Activated CD4-positive, CD25-positive, alpha-beta regulatory T cell (primary cell): ENCODE measurements around the gene MCL1.
"Not testable (repeated sequence)": the region's sequence is repeated elsewhere in the genome, so short reads cannot be mapped to it uniquely, and the experiment has no call there.

Experiments
- DNase-seq, 4 experiments: peaks; one replicate each; lab custom pipeline; 2025; lab: John Stamatoyannopoulos, UW

MCL1 gene

GRCh38 chr1:150602372-150602771 lies 23.0 kb upstream of the MCL1 start:
- DNase-seq = not testable (repeated sequence)

DNA sequence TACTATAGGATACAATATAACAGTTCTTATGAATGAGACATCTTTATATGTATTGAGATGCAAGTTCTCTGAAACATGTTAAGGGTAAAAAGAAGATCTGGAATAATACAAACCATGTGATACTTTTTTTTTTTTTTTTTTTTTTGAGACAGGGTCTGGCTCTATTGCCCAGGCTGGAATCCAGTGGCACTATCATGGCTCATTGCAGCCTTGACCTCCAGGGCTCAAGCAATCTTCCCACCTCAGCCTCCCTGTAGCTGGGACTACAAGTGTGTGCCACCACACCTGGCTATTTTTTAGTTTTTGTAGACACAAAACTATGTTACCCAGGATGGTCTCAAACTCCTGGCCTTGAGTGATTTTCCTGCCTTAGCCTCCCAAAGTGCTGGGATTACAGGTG lies 22.1 kb upstream of the MCL1 start:
- DNase-seq = no peak

GRCh38 chr1:150598346-150598745 lies 18.9 kb upstream of the MCL1 start:
- DNase-seq = not testable (repeated sequence)

DNA sequence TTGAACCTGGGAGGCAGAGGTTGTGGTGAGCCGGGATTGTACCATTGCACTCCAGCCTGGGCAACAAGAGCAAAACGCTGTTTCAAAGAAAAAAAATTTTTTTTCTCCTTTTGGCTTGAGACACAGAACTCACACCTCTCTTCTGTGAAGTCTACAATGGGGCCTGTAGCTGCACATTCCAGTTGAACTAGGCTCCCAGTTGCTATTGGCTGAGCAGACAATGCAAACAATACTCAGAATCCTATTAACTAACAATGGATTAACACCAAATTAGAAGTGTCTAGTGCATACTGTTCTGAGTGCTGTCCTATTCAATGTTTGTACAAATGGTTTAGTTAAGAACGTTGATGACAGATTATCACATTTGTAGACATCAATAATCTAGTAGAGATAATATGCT lies 17.6 kb upstream of the MCL1 start:
- DNase-seq = no peak

- no peak for DNase-seq
Measured at GRCh38 chr1:150596095-150596892, 16.9 kb upstream of the MCL1 start.

DNA sequence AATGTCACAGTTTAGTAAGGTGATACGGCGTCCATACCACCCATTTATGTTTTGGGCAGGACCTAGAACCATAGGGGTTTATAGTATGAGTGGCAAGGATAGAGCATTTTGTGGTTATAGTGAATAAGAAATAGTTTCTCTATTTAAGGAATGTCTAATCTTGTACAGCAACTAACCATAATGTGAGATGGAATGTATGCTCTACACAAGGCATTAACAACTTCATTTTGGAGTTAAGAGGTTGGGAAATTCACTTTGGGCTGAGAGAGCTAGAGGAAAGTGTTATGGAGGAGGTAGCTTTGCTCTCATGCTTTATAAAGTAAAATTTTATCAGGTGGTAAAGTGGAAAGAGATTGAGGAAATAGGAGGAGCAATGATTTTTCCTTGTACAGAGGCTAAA lies 3.0 kb upstream of the MCL1 start:
- no peak for DNase-seq

GRCh38 chr1:150581962-150582361 lies 2.6 kb upstream of the MCL1 start:
- not testable (repeated sequence) for DNase-seq

- not testable (repeated sequence) for DNase-seq
Measured at GRCh38 chr1:150581437-150581836, 2.0 kb upstream of the MCL1 start.

DNA sequence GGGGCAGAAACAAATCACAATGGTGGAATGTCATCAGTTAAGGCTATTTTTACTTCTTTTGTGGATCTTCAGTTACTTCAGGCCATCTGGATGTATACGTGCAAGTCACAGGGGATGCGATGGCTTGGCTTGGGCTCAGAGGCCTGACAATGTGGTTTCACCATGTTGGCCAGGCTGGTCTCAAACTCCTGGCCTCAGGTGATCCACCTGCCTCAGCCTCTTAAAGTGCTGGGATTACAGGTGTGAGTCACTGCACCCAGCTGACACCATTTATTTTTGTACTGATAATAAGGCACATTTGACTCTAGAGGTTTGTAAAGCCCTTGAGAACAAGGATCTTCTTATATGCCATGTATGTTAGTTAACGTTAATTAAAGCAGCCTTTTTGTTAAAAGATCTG lies 1.6 kb upstream of the MCL1 start:
- not testable (repeated sequence) for DNase-seq

DNA sequence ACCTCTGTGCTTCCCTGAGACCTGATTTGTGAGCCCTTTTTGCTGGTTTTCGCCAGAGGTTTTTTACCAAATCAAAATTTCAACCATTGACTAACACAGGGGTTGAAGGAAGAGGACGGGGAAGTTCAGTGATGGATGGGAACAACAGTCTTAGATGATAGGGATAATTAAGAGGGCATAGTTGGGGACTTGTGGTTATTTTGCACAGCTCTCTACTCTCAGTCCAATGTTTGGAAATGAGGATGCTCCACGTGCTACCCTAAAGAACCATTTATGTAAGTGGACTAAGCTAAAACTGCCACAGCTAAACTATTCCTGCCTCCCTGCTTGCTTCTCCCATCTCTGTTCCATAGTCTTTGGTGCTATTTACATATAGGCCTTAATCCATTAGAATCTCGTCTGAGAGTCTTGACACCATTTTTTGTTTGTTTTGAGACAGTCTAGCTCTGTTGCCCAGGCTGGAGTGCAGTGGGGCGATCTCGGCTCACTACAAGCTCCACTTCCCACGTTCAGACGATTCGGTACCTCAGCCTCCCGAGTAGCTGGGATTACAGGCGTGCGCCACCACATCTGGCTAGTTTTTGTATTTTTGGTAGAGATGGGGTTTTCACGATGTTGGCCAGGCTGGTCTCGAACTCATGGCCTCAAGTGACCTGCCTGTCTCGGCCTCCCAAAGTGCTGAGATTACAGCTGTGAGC lies 684 bp upstream of the MCL1 start:
- no peak for DNase-seq

- DNase-seq = peak in 1 of 4 experiments; percentile 20
Measured at GRCh38 chr1:150578272-150579109, 919 bp downstream of the MCL1 start.

DNA sequence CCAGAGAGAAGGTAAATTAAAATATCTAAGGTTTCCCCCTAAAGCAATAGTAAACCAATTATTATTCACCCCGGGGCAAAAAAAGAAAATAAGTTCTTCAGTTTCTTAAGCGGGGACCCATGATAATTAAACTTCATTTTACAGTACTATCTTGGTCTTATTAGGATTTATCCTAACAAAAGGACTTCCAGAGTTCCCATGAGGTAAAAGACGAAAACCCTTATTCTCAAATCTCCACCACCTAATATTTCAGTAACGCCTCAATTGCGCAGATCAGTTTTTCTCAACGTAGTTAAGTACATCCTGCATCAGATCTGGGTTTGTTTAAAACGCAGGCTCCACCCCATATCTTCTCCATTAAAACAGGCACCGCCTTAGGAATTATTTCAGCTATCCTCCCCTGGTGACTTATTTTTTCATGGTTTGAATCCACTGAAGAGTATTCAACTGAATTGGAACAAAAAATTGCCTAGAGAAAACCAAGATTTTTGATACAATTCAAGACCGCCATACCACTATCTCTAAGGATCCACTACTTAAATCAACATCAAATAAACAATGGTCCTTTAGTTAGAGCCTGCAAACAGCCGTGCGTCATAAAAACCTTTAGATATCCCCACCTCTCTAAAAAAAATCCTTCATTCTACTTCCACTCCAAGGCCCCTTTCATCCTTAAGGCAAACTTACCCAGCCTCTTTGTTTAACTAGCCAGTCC lies 1.7 kb downstream of the MCL1 start:
- no peak for DNase-seq

DNA sequence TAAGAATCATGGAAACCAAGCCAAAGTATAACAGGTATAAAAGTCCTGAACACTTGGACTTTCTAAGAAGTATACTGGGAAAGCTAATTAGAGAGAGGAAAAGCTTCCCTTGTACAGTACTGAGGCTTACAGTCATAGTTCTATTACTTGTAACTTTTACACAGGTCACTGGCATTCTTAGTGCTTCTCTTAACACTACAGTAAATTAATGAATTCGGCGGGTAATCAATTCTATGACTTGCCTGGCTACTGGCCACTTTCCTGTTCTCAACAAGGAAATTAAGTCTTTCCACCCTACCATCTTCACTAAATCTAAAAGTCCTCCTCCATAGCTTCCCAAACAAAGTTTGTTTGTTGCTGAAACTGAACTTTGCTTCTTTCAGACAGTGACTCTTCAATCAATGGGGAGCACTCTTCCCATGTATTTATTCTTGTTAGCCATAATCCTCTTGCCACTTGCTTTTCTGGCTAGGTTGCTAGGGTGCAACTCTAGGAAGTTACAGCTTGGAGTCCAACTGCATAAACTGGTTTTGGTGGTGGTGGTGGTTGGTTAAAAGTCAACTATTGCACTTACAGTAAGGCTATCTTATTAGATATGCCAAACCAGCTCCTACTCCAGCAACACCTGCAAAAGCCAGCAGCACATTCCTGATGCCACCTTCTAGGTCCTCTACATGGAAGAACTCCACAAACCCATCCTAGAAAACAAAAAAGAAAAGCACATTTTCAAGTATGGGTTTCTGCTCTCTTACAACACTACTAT lies 2.4 kb downstream of the MCL1 start:
- no peak for DNase-seq

DNA sequence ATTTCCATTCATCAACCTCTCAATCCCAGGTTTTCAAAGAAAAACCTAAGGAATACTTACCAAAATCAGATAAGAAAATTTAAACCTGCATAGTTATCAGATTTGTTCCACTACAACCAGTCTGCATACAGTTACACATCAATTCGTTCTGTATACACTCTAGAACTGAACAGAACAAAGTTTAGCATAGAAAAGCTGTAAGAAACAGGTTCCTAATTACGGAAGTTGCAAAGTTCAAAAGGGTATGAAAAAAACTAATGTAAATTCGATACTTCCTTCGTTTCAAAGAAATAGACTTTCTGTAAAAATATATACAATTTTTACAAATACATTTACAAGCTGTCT lies 3.1 kb downstream of the MCL1 start:
- no peak for DNase-seq

GRCh38 chr1:150575518-150576366 lies 3.7 kb downstream of the MCL1 start:
- no peak for DNase-seq

GRCh38 chr1:150575072-150575489 lies 4.3 kb downstream of the MCL1 start:
- DNase-seq = no peak

DNA sequence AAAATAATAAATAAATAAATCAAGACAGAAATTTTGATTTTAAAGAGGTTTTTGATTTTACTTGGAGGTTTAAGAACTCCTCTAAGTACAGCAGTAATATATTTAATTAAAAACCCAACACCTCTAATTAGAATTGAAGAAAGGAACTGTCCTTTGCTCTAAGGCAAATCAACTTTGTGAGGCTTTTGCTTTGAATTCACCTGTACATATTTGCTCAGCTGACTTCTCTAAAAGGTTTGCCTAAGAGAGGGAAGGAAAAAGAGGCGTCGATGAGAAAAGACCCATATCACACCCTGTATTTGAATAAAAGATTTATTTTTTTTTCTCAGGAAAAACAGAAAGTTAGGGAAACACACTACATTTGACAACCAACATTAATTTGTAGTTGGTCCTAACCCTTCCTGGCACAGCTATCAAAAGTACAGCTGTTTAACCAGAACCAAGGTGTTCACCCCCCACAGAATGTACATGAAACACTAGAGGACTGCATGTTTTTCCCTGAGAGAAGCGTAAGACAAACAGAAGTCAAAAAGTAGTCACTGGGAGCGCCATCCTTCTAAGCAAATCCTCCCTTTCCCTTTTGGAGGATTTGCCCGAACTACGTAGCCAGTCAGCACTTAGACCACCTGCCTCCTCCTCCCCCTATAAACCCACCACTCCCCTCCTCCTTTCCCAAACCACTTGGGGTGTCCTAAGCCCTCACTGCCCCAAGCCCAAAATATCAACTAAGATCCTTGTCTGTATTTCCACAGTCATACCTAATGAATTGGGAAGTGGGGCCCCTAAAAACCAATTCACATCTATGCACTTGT lies 4.9 kb downstream of the MCL1 start:
- no peak for DNase-seq

DNA sequence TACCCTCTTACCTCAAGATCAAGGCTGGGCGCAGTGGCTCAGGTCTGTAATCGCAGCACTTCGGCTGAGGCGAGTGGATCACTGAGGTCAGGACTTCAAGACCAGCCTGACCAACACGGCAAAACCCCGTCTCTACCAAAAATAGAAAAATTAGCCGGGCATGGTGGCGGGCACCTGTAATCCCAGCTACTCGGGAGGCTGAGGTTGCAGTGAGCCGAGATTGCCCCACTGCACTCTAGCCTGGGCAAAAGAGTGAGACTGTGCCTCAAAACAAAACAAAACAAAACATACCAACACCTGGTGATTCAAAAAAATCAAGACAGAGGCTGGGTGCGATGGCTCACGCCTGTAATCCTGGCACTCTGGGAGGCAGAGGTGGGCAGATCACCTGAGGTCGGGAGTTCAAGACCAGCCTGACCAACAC lies 5.8 kb downstream of the MCL1 start:
- DNase-seq = not testable (repeated sequence)

- no peak for DNase-seq
Measured at GRCh38 chr1:150572918-150573647, 6.3 kb downstream of the MCL1 start.
